Large intestine (tissue), 3 donors: Measurements from ENCODE around the gene PPIE. TPM values are rescaled to one million over a fixed set of nuclear protein-coding genes. Genes with fewer than 3 reads are reported as not detected.
"Not testable (repeated sequence)": the region's sequence is repeated elsewhere in the genome, so short reads cannot be mapped to it uniquely, and the experiment has no call there.

Experiments used
- DNase-seq, 2 donors: peaks; one replicate each; pipeline versions ENCODE4 v3.0.0 to v3.0.0-alpha.2; 2013
- H3K27ac ChIP-seq: one replicate; pipeline ENCODE4 v1.5.1; 2013; ENCODE audit warnings: low read length
- H3K27me3 ChIP-seq: 2 replicates; pipeline ENCODE4 v1.6.1; 2013; ENCODE audit warnings: low read length; ENCODE audit not compliant: control insufficient read depth, insufficient read depth
- H3K36me3 ChIP-seq: 2 replicates; pipeline ENCODE4 v1.6.1; 2013; ENCODE audit warnings: low read length; ENCODE audit not compliant: control insufficient read depth, insufficient read depth
- H3K4me1 ChIP-seq: one replicate; pipeline ENCODE4 v1.6.1; 2013; ENCODE audit warnings: low read length; ENCODE audit not compliant: control insufficient read depth, insufficient read depth
- H3K4me3 ChIP-seq: one replicate; pipeline ENCODE4 v1.5.1; 2013; ENCODE audit warnings: low read length
- H3K9me3 ChIP-seq: one replicate; pipeline ENCODE4 v1.6.1; 2013; ENCODE audit warnings: mild to moderate bottlenecking, low read depth, low read length, moderate library complexity; ENCODE audit not compliant: control insufficient read depth
- WGBS: methylation state at CpG from one replicate; pipeline ENCODE4 v1.1.5; 2013; ENCODE audit warnings: low lambda C conversion rate; ENCODE audit not compliant: insufficient coverage; 5-methylcytosine and 5-hydroxymethylcytosine counted together
- polyA plus RNA-seq: library from polyadenylated mRNA; unstranded; fragments of 120-200 nt; gene quantifications from one replicate; pipeline ENCODE4 v1.2.1, GENCODE V29; 2013

Gene PPIE
- polyA plus RNA-seq, 1 donor: 73.0 TPM

DNA sequence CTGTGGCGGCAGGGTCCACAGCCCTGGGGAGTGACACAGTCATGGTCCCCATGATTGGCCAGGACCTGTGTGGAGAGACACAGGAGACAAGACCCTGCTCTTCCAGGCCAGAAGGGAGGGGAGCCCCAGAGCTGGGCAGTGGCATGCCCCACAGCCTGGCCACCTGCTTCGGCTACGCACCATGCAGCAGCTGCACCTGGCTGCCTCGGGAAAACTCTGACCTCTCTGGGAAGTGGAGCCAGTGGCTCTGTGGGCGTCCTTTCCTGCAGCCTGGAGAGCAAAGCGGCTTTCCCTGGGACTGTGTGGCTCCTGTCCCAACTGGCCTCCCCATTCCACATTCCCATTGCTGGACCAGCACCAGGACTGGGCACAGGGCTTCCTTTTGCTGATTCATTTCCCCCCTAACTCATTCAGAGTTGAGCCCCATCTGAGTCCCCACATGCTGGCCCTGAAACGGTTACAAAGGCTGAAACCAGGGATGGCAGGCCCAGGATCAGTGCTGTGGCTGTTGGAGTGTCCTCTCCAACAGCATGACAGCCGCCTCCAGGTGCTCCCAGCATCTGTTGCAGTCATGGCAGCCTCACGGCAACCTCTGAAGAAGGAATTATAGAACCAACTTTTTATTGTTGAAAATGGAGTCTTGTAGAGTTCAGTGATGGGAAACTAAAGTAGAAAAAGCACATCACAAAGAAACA is 17.4 kb downstream of the PPIE start:
- Histone ChIP-seq H3K27me3 (no peaks in the 10 kb centered on the region), H3K27ac (no peak overlapping the region), H3K36me3 (peaks cover 82% of the 10 kb centered on the region), H3K9me3 (no peaks in the 10 kb centered on the region), H3K4me1 (no peaks in the 10 kb centered on the region), H3K4me3 (no peak overlapping the region)
- DNase-seq: no peak
- 100% methylated on average over 1 of the region's 9 CpGs for WGBS

DNA sequence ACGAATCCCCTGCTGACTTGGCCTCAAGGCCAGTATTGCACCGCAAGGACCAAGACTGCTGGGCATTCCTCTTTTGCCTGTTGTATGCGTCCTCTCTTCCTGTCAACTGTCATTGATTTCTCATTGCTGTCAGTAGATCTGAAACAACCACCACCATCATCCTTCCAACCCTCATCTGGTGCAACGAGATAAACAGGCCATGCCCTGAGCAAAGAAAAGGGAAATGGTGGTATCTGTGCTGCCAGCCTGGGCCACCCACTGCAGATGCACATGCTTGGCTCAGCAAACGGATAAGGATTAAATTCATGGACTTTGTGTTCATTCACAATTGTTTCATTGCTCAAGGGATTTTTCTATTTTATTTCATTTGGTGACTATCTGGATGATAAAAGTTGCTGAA is 18.8 kb downstream of the PPIE start:
- WGBS: no CpG with 5 or more reads among the region's 5 CpGs
- no peaks in the 10 kb centered on the region for H3K9me3 ChIP-seq
- H3K4me3 ChIP-seq: no peak overlapping the region
- no peak overlapping the region for H3K27ac ChIP-seq
- no peaks in the 10 kb centered on the region for H3K27me3 ChIP-seq
- peaks cover 69% of the 10 kb centered on the region for H3K36me3 ChIP-seq
- no peaks in the 10 kb centered on the region for H3K4me1 ChIP-seq
- no peak for DNase-seq

- H3K27ac ChIP-seq: no peak overlapping the region
- H3K4me3 ChIP-seq: no peak overlapping the region
- no CpG with 5 or more reads among the region's 16 CpGs for WGBS
- H3K27me3 ChIP-seq: no peaks in the 10 kb centered on the region
- DNase-seq: no peak
- no peaks in the 10 kb centered on the region for H3K9me3 ChIP-seq
- peaks cover 56% of the 10 kb centered on the region for H3K36me3 ChIP-seq
- H3K4me1 ChIP-seq: no peaks in the 10 kb centered on the region
These were observed 20.1 kb downstream of the PPIE start for GRCh38 chr1:39758556-39759435.

DNA sequence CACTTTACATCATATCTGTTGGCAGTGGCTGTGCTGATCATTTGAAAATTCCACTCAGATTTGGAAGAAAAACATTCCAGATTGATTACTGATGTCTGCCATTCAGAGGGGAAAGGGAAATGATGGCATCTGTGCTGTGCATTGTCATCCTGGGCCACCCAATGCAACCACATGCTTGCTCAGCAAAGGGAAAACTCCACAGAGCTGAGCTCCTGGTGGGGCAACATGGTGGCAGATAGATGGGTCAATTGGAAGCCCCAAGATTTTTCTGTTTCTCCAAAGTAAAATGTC is 20.7 kb downstream of the PPIE start:
- Histone ChIP-seq H3K4me1 (no peaks in the 10 kb centered on the region), H3K36me3 (peaks cover 51% of the 10 kb centered on the region), H3K27ac (no peak overlapping the region), H3K27me3 (no peaks in the 10 kb centered on the region), H3K9me3 (no peaks in the 10 kb centered on the region), H3K4me3 (no peak overlapping the region)
- DNase-seq: no peak

GRCh38 chr1:39760074-39761008 is 21.7 kb downstream of the PPIE start:
- no peak overlapping the region for H3K27ac ChIP-seq
- no peaks in the 10 kb centered on the region for H3K9me3 ChIP-seq
- no peaks in the 10 kb centered on the region for H3K27me3 ChIP-seq
- H3K36me3 ChIP-seq: peaks cover 41% of the 10 kb centered on the region
- no peak overlapping the region for H3K4me3 ChIP-seq
- H3K4me1 ChIP-seq: no peaks in the 10 kb centered on the region
- no peak for DNase-seq
- no CpG with 5 or more reads among the region's 16 CpGs for WGBS

DNA sequence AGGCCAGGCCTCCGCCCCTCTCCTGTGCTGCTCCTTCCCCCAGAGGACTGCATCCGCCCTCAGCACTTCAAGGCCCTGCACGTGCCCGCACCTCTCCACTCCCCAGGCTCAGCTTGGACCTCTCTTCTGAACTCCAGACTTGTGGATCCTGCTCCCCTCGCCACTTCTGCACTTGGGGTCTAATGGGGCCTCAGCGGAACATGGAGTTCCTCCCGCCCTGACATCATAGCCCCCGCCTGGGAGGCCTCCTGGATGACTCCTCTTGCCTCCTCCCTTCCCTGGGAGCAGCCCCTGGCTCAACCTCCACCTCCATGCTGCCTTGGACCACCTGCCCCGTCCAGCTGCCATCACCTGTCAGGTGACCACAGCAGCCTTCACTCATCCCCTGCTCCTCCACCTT is 22.3 kb downstream of the PPIE start:
- DNase-seq: no peak
- H3K4me1 ChIP-seq: no peaks in the 10 kb centered on the region
- peaks cover 35% of the 10 kb centered on the region for H3K36me3 ChIP-seq
- H3K27me3 ChIP-seq: no peaks in the 10 kb centered on the region
- H3K9me3 ChIP-seq: no peaks in the 10 kb centered on the region
- H3K27ac ChIP-seq: no peak overlapping the region
- H3K4me3 ChIP-seq: no peak overlapping the region
- WGBS: no CpG with 5 or more reads among the region's 9 CpGs

DNA sequence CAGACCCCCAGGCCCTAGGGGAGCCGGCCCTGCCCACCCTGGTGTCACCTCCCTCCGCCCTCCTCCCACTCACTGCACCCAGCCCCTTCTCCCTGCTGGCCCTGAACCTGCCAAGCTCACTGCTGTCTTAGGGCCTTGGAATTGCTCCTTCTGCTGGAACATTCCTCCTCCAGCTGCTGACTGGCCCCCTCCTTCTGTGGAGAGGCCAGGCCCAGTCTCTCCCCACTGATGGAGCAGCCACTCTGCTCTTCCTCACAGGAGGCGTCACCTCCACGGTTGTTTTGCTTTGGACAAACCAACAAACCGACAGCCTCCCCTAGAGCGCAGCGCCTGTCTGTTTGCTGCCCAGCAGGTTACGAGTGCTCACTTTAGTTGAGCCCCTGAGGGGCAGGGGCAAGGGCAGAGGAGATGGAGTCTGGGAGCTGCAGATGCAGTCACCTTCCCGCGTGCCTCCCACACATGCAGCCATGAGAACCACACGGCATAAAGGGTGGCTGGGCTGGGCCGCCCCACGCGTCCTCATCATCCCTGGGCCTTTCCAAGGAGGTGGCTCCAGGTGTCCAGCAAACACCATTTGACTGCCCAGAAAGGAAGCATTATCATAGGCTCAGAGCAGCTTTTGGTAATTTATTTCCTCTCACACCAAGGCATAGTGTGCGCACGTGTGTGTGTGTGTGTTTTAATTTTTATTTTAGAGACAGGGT is 23.0 kb downstream of the PPIE start:
- DNase-seq: no peak
- no peak overlapping the region for H3K27ac ChIP-seq
- no peaks in the 10 kb centered on the region for H3K4me1 ChIP-seq
- no peaks in the 10 kb centered on the region for H3K9me3 ChIP-seq
- H3K36me3 ChIP-seq: peaks cover 31% of the 10 kb centered on the region
- no CpG with 5 or more reads among the region's 16 CpGs for WGBS
- no peak overlapping the region for H3K4me3 ChIP-seq
- no peaks in the 10 kb centered on the region for H3K27me3 ChIP-seq

- Histone ChIP-seq H3K9me3 (no peaks in the 10 kb centered on the region), H3K27me3 (no peaks in the 10 kb centered on the region), H3K27ac (no peak overlapping the region), H3K4me1 (peaks cover 4% of the 10 kb centered on the region), H3K36me3 (peaks cover 19% of the 10 kb centered on the region), H3K4me3 (no peak overlapping the region)
- no CpG with 5 or more reads among the region's 30 CpGs for WGBS
- DNase-seq: no peak
These were observed 24.2 kb downstream of the PPIE start for GRCh38 chr1:39762550-39763540.

- not testable (repeated sequence) for H3K4me1 ChIP-seq, DNase-seq, H3K27ac ChIP-seq, H3K27me3 ChIP-seq, H3K4me3 ChIP-seq, H3K9me3 ChIP-seq
- no CpG with 5 or more reads among the region's 18 CpGs for WGBS
- peaks cover 15% of the 10 kb centered on the region for H3K36me3 ChIP-seq
These were observed 25.1 kb downstream of the PPIE start for GRCh38 chr1:39763619-39764374.
